Measurements from ENCODE around the gene PPP1R27. TPM values are rescaled to one million over a fixed set of nuclear protein-coding genes. Genes with fewer than 3 reads are reported as not detected.

PPP1R27 gene
- total RNA-seq, 1 experiment from 2014 or later = not detected

DNA sequence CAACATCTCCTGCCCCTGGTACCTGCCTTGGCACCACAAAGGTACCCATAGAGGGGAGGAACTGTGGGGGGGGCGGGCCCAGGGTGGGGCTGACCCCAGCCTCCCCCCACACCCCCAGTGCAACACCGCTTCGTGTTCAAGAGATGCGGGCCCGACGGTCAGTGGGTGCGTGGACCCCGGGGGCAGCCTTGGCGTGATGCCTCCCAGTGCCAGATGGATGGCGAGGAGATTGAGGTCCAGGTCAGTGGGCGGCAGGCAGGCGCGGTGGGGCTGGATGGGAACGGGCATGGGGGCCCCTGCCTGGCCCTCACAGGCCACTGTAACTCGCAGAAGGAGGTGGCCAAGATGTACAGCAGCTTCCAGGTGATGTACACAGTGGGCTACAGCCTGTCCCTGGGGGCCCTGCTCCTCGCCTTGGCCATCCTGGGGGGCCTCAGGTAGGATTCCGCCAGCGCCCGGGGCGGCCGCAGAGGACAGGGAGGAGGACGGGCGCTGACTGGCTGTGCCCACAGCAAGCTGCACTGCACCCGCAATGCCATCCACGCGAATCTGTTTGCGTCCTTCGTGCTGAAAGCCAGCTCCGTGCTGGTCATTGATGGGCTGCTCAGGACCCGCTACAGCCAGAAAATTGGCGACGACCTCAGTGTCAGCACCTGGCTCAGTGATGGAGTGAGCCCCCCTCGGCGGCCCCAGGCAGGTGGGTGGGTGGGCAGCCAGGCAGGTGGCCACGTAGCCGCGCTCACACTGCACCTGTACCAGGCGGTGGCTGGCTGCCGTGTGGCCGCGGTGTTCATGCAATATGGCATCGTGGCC lies 23.8 kb downstream of the PPP1R27 start:
- DNase-seq (ENCODE audit: low read depth) = no peak
- in situ Hi-C loops (cut with HindIII; ENCODE audit: low pct_unique_long_range_greater_than_20kb, low sequenced_read_pairs) = no loop called here

- in situ Hi-C loops (cut with HindIII; ENCODE audit: low pct_unique_long_range_greater_than_20kb, low sequenced_read_pairs) = no loop called here
- DNase-seq (ENCODE audit: low read depth) = no peak
These were observed 24.4 kb downstream of the PPP1R27 start for GRCh38 chr17:81810476-81810875.

- in situ Hi-C loops (cut with HindIII; ENCODE audit: low pct_unique_long_range_greater_than_20kb, low sequenced_read_pairs) = no loop called here
These were observed 25.3 kb downstream of the PPP1R27 start for GRCh38 chr17:81809556-81809998.

GRCh38 chr17:81808778-81809555 lies 25.9 kb downstream of the PPP1R27 start:
- DNase-seq (ENCODE audit: low read depth) = no peak
- in situ Hi-C loops (cut with HindIII; ENCODE audit: low pct_unique_long_range_greater_than_20kb, low sequenced_read_pairs) = no loop called here

More at GRCh38 chr17:81809556-81809998, 25.3 kb downstream of the PPP1R27 start:
- DNase-seq (ENCODE audit: low read depth) = no peak

- in situ Hi-C loops (cut with HindIII; ENCODE audit: low pct_unique_long_range_greater_than_20kb, low sequenced_read_pairs) = no loop called here
- DNase-seq (ENCODE audit: low read depth) = no peak
These were observed 27.0 kb downstream of the PPP1R27 start for GRCh38 chr17:81807839-81808238.

- no peak for DNase-seq (ENCODE audit: low read depth)
- in situ Hi-C loops (cut with HindIII; ENCODE audit: low pct_unique_long_range_greater_than_20kb, low sequenced_read_pairs) = no loop called here
These were observed 27.6 kb downstream of the PPP1R27 start for GRCh38 chr17:81807210-81807719.

- in situ Hi-C loops (cut with HindIII; ENCODE audit: low pct_unique_long_range_greater_than_20kb, low sequenced_read_pairs) = no loop called here
- DNase-seq (ENCODE audit: low read depth) = no peak
These were observed 28.2 kb downstream of the PPP1R27 start for GRCh38 chr17:81806461-81807209.

GRCh38 chr17:81805707-81806460 lies 29.0 kb downstream of the PPP1R27 start:
- DNase-seq (ENCODE audit: low read depth) = no peak
- in situ Hi-C loops (cut with HindIII; ENCODE audit: low pct_unique_long_range_greater_than_20kb, low sequenced_read_pairs) = no loop called here

DNA sequence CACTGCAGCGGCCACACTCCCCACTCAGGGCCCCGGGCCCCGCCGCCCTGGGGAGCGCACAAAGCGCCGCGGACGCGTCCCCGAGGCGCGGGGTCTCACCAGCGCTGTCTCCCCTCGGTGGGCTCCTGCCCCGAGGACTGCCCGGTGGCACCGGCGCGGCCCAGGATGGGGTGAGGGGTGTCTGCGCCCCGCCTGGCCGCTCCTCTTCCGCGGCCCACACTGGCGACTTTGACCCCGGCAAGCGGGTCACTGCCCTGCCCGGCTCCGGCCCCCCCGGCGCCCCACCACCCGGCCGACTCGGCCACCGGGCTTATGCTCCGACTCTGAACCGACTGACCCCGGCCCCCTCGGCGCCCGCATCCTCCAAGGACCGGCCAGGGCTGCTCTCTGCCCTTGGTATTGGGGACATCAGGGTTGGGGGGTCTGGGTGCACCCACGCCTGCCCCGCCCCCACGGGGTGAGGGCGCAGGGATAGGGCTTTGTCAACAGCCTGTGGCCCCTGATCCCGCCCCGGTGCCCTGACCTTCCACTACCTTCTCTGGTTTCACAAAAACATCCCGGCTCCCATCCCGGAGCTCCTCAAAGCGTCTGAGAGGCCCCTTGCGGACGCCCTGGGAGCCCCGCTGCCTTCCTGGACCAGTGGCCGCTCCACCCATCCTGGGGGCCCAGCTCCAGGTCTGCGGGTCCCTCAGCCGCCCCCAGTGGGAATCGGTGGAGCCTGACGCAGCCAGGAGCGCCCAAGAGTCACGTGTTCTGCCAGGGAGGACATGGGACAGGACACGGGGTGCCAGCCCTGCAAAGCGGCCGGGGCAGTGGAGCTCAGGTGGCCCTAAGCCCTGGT lies 30.1 kb downstream of the PPP1R27 start:
- no peak for DNase-seq (ENCODE audit: low read depth)
- in situ Hi-C loops (cut with HindIII; ENCODE audit: low pct_unique_long_range_greater_than_20kb, low sequenced_read_pairs) = no loop called here

- DNase-seq (ENCODE audit: low read depth) = no peak
- in situ Hi-C loops (cut with HindIII; ENCODE audit: low pct_unique_long_range_greater_than_20kb, low sequenced_read_pairs) = no loop called here
These were observed 30.9 kb downstream of the PPP1R27 start, which contains the start of gene GCGR for GRCh38 chr17:81803728-81804558. TSS of gene GCGR (plus strand) at chr17:81804150. CDS start at chr17:81809019, 4,869 bp downstream.

GRCh38 chr17:81802856-81803643 lies 31.8 kb downstream of the PPP1R27 start:
- in situ Hi-C loops (cut with HindIII; ENCODE audit: low pct_unique_long_range_greater_than_20kb, low sequenced_read_pairs) = no loop called here
- DNase-seq (ENCODE audit: low read depth) = no peak

DNA sequence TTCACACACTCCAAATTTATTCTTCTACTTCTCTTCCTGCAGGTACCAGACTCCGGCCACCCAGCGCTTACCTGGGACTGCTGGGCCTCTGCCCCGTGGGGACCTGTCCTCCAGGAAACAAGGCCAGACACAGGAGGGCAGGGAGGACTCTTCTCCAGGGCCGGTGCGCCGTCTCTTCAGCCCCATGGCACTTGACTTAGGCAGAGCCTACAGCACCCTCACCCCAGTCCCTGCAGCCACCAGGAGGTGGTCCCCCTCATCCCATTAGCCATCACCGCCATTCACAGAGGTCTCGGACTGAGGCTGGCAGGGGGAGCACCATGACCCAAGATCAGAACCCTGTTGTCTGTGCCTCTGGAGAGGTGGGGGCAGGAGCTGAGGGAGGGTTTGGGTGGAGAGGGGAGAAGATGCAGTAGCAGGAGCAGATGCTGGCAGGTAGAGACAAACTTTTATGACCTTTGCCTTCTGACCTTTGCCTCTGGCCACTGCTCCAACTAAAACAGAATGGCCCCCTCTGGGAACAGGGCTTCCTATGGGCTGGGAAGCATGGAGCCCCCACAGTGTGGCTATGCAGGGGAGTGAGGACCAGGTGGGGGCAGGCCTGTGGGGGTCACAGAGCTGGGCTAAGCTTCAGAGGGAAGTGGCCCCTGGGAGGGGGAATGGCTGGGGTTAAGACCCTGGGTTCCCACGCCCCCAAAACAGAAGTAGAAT lies 32.6 kb downstream of the PPP1R27 start:
- in situ Hi-C loops (cut with HindIII; ENCODE audit: low pct_unique_long_range_greater_than_20kb, low sequenced_read_pairs) = no loop called here
- no peak for DNase-seq (ENCODE audit: low read depth)

DNA sequence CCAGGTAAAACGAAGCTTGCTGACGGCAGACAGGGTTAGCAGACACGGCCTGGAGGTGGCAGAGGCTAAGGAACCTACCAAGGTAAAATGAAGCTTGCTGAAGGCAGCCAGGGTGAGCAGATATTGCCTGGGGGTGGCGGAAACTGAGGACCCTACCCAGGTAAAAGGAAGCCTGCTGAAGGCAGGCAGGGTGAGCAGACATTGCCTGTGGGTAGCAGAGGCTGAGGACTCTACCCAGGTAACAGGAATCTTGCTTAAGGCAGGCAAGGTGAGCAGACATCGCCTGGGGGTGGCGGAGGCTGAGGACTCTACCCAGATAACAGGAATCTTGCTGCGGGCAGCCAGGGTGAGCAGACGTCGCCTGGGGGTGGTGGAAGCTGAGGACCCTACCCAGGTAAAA lies 33.5 kb downstream of the PPP1R27 start:
- no peak for DNase-seq (ENCODE audit: low read depth)
- in situ Hi-C loops (cut with HindIII; ENCODE audit: low pct_unique_long_range_greater_than_20kb, low sequenced_read_pairs) = no loop called here

- in situ Hi-C loops (cut with HindIII; ENCODE audit: low pct_unique_long_range_greater_than_20kb, low sequenced_read_pairs) = no loop called here
- DNase-seq (ENCODE audit: low read depth) = peak; percentile 30
These were observed 40.3 kb downstream of the PPP1R27 start for GRCh38 chr17:81794509-81794908.

- in situ Hi-C loops (cut with HindIII; ENCODE audit: low pct_unique_long_range_greater_than_20kb, low sequenced_read_pairs) = no loop called here
- no peak for DNase-seq (ENCODE audit: low read depth)
These were observed 40.8 kb downstream of the PPP1R27 start for GRCh38 chr17:81794074-81794476.
